ENCODE data around the gene SHC2. TPM values are rescaled to one million over a fixed set of nuclear protein-coding genes. Genes with fewer than 3 reads are reported as not detected.

Gene SHC2
- polyA plus RNA-seq, 1 of the 3 experiments (the other 2 are of a cell fraction), result 0.64 TPM

DNA sequence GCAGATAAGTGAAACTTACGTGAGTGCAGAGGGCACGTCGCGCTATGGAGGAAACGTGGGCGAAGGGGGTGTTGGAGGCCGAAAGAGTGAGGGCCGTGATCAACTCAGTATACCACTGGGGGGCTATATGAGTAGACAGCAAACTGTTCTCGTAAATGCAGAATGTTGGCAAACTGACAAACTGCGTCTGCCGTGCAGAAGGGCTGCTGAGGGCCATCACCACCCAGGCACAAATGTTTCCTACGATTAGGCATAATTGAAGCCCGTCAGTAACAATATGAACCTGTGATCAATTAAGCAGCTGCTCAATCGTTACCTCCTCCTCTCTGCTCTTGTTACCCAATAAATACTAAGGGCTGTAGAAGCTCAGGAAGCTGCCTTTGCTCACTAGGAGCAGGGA is 18.1 kb upstream of the SHC2 start (continued):
- TF ChIP-seq SIN3A (IDR thresholded peaks at IDR 0.05; ENCODE audit: borderline replicate concordance, low read depth, low read length) (no peak), RAD21 (IDR thresholded peaks at IDR 0.05; ENCODE audit: low read length) (no peak), POLR2AphosphoS5 (IDR thresholded peaks at IDR 0.05; ENCODE audit: low read depth, low read length) (no peak), TCF12 (IDR thresholded peaks at IDR 0.05) (no peak), NRF1 (IDR thresholded peaks at IDR 0.05; ENCODE audit: low read depth, low read length) (no peak), FOXJ3 (CRISPR knock-in tag; IDR thresholded peaks at IDR 0.05) (no peak), RXRA (IDR thresholded peaks at IDR 0.05; ENCODE audit: borderline replicate concordance, low read depth) (no peak), ELF1 (IDR thresholded peaks at IDR 0.05) (no peak)
- TF ChIP-seq, protein P1, sequence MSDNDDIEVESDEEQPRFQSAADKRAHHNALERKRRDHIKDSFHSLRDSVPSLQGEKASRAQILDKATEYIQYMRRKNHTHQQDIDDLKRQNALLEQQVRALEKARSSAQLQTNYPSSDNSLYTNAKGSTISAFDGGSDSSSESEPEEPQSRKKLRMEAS (IDR thresholded peaks at IDR 0.05; ENCODE audit: low read depth), result no peak

DNA sequence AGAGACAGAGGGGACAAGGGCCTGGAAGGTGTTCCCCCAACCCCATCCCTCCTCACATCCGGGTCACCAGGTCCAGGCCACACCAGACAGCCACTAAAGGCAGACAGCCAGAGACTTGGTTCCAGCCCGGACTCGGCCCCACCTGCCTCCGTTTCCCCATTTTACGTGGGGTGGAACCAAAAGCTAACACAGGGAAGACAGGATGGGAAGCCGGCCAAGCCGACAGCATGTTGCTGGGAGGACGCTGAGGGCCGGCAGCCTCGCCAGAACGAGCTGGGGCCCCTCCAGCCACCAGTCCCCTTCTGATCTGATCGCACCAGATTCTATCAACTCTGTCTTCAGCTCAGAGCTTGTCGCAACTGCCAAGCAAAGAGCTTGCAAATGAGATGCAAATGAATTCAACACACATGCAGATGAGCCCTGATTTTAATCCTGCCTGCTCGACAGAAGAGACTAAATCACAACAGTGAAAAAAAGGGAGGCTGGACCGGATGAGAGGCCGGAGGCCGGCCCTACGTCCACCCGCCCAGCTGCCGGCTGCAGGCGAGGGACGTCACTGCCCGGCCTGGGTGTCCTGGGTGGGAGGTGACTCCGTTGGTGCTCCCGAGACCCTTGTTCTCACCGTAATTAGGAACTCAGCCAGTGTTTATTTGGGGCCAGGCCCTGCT is 17.5 kb upstream of the SHC2 start:
- no peak overlapping the region for H3K9ac ChIP-seq
- no peaks in the 10 kb centered on the region for H4K20me1 ChIP-seq (ENCODE audit: insufficient read depth)
- POLR2A ChIA-PET, result no interaction called here
- no peak overlapping the region for H3K4me3 ChIP-seq (ENCODE audit: low read depth in 2 of 2, low read length in 1 of 2)
- WGBS (ENCODE audit: low lambda C conversion rate), result 79% methylated on average over 21 of the region's 26 CpGs
- no peak overlapping the region for H3K27ac ChIP-seq (ENCODE audit: low read depth in 2 of 2, low read length in 1 of 2)
- no peaks in the 10 kb centered on the region for H3K9me3 ChIP-seq
- peaks cover 0 to 15% of the 10 kb centered on the region in 2 experiments; a peak in 1 of 4 replicates for H3K4me1 ChIP-seq (ENCODE audit: control insufficient read depth in 1 of 2, insufficient read depth in 2 of 2, low read depth in 1 of 2, low read length in 1 of 2)
- H3K27me3 ChIP-seq (ENCODE audit: insufficient read depth), result no peaks in the 10 kb centered on the region
- H3K4me2 ChIP-seq, result no peak overlapping the region
- H3K79me2 ChIP-seq (ENCODE audit: insufficient read depth), result no peaks in the 10 kb centered on the region
- no peaks in the 10 kb centered on the region for H3K36me3 ChIP-seq (replicated peaks in 1 of 2; ENCODE audit: control insufficient read depth in 1 of 2, insufficient read depth in 2 of 2, low read length in 1 of 2)
- no peak overlapping the region for H2AFZ ChIP-seq (ENCODE audit: low read depth)
- H3F3A ChIP-seq (replicated peaks; ENCODE audit: insufficient read depth), result peaks cover 24% of the 10 kb centered on the region
- DNase-seq, result no peak
- H3K9me2 ChIP-seq, result no peaks in the 10 kb centered on the region
- CTCF ChIA-PET, result interaction anchor here (1.1 to 2.1 kb wide), 5 partner anchors 15 to 212 kb away, joined by 4 to 5 read pairs (median 4); no protein-coding TSS in a partner anchor
- no peak for TF ChIP-seq SIN3A (IDR thresholded peaks at IDR 0.05; ENCODE audit: borderline replicate concordance, low read depth, low read length)
- TF ChIP-seq TEAD4 (IDR thresholded peaks at IDR 0.05; ENCODE audit: borderline replicate concordance, insufficient read depth), result no peak
- no peak for TF ChIP-seq CHD2 (IDR thresholded peaks at IDR 0.05; ENCODE audit: low read length, partially characterized antibody)
- TF ChIP-seq, protein P2, sequence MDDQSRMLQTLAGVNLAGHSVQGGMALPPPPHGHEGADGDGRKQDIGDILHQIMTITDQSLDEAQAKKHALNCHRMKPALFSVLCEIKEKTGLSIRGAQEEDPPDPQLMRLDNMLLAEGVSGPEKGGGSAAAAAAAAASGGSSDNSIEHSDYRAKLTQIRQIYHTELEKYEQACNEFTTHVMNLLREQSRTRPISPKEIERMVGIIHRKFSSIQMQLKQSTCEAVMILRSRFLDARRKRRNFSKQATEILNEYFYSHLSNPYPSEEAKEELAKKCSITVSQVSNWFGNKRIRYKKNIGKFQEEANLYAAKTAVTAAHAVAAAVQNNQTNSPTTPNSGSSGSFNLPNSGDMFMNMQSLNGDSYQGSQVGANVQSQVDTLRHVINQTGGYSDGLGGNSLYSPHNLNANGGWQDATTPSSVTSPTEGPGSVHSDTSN (IDR thresholded peaks at IDR 0.05), result no peak
- no peak for TF ChIP-seq ELF1 (IDR thresholded peaks at IDR 0.05)
- no peak for TF ChIP-seq FOSL2 (IDR thresholded peaks at IDR 0.05; ENCODE audit: borderline replicate concordance, low read depth)
- TF ChIP-seq JUND (IDR thresholded peaks at IDR 0.05), result no peak
- no peak for TF ChIP-seq GATA2 (CRISPR knock-in tag; IDR thresholded peaks at IDR 0.05)

DNA sequence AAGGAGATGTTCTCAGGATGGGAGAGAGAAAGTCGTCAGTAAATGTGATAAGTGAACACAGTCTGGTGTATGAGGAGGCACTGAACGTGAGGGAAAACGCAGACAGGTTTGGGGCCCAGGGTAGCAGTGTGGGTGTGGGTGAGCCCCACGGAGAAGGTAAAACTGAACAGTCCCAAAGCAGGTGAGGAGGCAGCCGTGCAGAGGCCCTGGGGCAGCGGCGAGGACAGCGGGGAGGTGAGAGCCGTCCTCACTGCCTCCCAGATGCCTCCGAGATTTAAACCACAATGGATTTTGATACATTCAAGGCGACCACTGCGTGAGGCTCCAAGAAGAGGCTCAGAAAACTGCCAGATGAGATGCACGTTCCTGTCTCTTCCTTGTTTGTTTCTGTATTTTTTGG is 14.5 kb upstream of the SHC2 start:
- WGBS (ENCODE audit: low lambda C conversion rate), result 61% methylated on average over 7 of the region's 13 CpGs
- H3K9me3 ChIP-seq, result no peaks in the 10 kb centered on the region
- no peak overlapping the region for H3K4me3 ChIP-seq (ENCODE audit: low read depth in 2 of 2, low read length in 1 of 2)
- TF ChIP-seq, protein P1 (IDR thresholded peaks at IDR 0.05; ENCODE audit: low read depth), result no peak
- TF ChIP-seq, protein P3, sequence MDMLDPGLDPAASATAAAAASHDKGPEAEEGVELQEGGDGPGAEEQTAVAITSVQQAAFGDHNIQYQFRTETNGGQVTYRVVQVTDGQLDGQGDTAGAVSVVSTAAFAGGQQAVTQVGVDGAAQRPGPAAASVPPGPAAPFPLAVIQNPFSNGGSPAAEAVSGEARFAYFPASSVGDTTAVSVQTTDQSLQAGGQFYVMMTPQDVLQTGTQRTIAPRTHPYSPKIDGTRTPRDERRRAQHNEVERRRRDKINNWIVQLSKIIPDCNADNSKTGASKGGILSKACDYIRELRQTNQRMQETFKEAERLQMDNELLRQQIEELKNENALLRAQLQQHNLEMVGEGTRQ (IDR thresholded peaks at IDR 0.05; ENCODE audit: borderline replicate concordance, low read depth, low read length), result no peak
- TF ChIP-seq EZH2phosphoT487 (IDR thresholded peaks at IDR 0.05; ENCODE audit: borderline replicate concordance, low read depth), result no peak
- no peak for TF ChIP-seq JUND (IDR thresholded peaks at IDR 0.05)
- no peak for TF ChIP-seq YY1 (IDR thresholded peaks at IDR 0.05; ENCODE audit: low read depth)
- TF ChIP-seq EP300 (IDR thresholded peaks at IDR 0.05; ENCODE audit: borderline replicate concordance in 1 of 2, low read depth in 1 of 2, low read length in 1 of 2), result no peak
- TF ChIP-seq TCF12 (IDR thresholded peaks at IDR 0.05), result no peak
- no peak for TF ChIP-seq CHD2 (IDR thresholded peaks at IDR 0.05; ENCODE audit: low read length, partially characterized antibody)
- TF ChIP-seq, protein P4, sequence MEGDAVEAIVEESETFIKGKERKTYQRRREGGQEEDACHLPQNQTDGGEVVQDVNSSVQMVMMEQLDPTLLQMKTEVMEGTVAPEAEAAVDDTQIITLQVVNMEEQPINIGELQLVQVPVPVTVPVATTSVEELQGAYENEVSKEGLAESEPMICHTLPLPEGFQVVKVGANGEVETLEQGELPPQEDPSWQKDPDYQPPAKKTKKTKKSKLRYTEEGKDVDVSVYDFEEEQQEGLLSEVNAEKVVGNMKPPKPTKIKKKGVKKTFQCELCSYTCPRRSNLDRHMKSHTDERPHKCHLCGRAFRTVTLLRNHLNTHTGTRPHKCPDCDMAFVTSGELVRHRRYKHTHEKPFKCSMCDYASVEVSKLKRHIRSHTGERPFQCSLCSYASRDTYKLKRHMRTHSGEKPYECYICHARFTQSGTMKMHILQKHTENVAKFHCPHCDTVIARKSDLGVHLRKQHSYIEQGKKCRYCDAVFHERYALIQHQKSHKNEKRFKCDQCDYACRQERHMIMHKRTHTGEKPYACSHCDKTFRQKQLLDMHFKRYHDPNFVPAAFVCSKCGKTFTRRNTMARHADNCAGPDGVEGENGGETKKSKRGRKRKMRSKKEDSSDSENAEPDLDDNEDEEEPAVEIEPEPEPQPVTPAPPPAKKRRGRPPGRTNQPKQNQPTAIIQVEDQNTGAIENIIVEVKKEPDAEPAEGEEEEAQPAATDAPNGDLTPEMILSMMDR (IDR thresholded peaks at IDR 0.05), result no peak
- no peak for TF ChIP-seq RFX5 (IDR thresholded peaks at IDR 0.05; ENCODE audit: low read length)

More for the DNA sequence above, 14.5 kb upstream of the SHC2 start:
- no peak for DNase-seq
- H2AFZ ChIP-seq (ENCODE audit: low read depth), result no peak overlapping the region
- H4K20me1 ChIP-seq (ENCODE audit: insufficient read depth), result no peaks in the 10 kb centered on the region
- no peaks in the 10 kb centered on the region for H3K9me2 ChIP-seq
- H3K9ac ChIP-seq, result no peak overlapping the region
- no peak overlapping the region for H3K4me2 ChIP-seq
- H3F3A ChIP-seq (replicated peaks; ENCODE audit: insufficient read depth), result peaks cover 6% of the 10 kb centered on the region
- H3K4me1 ChIP-seq (ENCODE audit: control insufficient read depth in 1 of 2, insufficient read depth in 2 of 2, low read depth in 1 of 2, low read length in 1 of 2), result peaks cover 0 to 3% of the 10 kb centered on the region in 2 experiments; a peak in 1 of 4 replicates
- CTCF ChIA-PET, result no interaction called here
- no peak overlapping the region for H3K27ac ChIP-seq (ENCODE audit: low read depth in 2 of 2, low read length in 1 of 2)
- POLR2A ChIA-PET, result no interaction called here
- no peaks in the 10 kb centered on the region for H3K79me2 ChIP-seq (ENCODE audit: insufficient read depth)
- no peaks in the 10 kb centered on the region for H3K27me3 ChIP-seq (ENCODE audit: insufficient read depth)
- no peaks in the 10 kb centered on the region for H3K36me3 ChIP-seq (replicated peaks in 1 of 2; ENCODE audit: control insufficient read depth in 1 of 2, insufficient read depth in 2 of 2, low read length in 1 of 2)
